ENCODE results near the gene NME1. TPM values are rescaled to one million over a fixed set of nuclear protein-coding genes. Genes with fewer than 3 reads are reported as not detected.

Gene NME1
- polyA plus RNA-seq, 2 of the 4 experiments (the other 2 are of a cell fraction): 542 to 782 TPM

GRCh38 chr17:51132964-51133319 lies 20.4 kb upstream of the NME1 start:
- ChIA-PET CTCF (interaction anchor here (0.8 to 2.0 kb wide), 7 partner anchors 9 to 176 kb away, joined by 3 to 12 read pairs (median 3); partner anchors contain the start of gene NME1), POLR2A (no interaction called here)
- H3K4me1 ChIP-seq: peaks cover 14% of the 10 kb centered on the region
- TF ChIP-seq FOSL2 (IDR thresholded peaks at IDR 0.05) (no peak), FOSL2 (CRISPR knock-in tag; IDR thresholded peaks at IDR 0.05) (peak; percentile 53; the same call in 1 of the 2 replicates), ZFP36 (IDR thresholded peaks at IDR 0.05; ENCODE audit: borderline replicate concordance, partially characterized antibody) (no peak)
- H3K27ac ChIP-seq: no peak overlapping the region
- ATAC-seq (peak; percentile 54 to 74; a peak in 4 of 6 replicates), DNase-seq (ENCODE audit: low read depth in 1 of 2, low spot score in 1 of 2) (peak in 1 of 2 experiments; percentile 48), FAIRE-seq (no peak)
- no peaks in the 10 kb centered on the region for H3K9me3 ChIP-seq
- peak overlapping the region; percentile 43 for H3K4me2 ChIP-seq
- H3K4me3 ChIP-seq: no peak overlapping the region

DNA sequence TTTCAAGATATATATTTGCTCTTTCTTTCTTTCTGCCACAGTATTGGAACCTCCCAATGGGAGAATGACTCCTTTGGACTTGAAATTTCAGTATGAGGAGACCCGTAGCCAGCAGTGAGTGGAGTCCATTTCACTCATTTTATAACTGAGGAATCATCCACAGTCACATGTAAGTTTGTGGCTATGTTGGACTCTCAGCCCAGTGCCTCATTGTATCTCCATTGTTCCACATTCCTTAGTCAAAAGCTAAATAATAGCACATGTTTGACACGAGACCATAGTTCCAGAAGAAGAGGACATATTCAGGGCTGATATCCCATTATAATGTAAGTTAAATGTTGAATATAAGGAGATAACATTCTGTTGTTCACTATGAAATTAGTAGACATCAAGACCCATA lies 20.0 kb upstream of the NME1 start:
- ChIA-PET POLR2A (no interaction called here), CTCF (interaction anchor here (1.0 to 2.0 kb wide), 6 partner anchors 10 to 177 kb away, joined by 3 to 12 read pairs (median 4); partner anchors contain the start of gene NME1)
- Histone ChIP-seq H3K9me3 (no peaks in the 10 kb centered on the region), H3K4me2 (peak overlapping the region; percentile 43), H3K27ac (no peak overlapping the region), H3K4me3 (no peak overlapping the region), H3K4me1 (peaks cover 12% of the 10 kb centered on the region)
- DNase-seq (ENCODE audit: low read depth in 1 of 2, low spot score in 1 of 2) (no peak), FAIRE-seq (no peak), ATAC-seq (peak in 1 of 2 experiments; percentile 34; a peak in 1 of 6 replicates)
- 79% methylated on average over 2 of the region's 2 CpGs for WGBS (ENCODE audit: missing lambda C conversion rate)
- TF ChIP-seq KDM1A (IDR thresholded peaks at IDR 0.05; ENCODE audit: low read depth) (no peak), MYC (IDR thresholded peaks at IDR 0.05; ENCODE audit: borderline replicate concordance, low read length) (no peak), FOSL2 (IDR thresholded peaks at IDR 0.05) (no peak), FOSL2 (CRISPR knock-in tag; IDR thresholded peaks at IDR 0.05) (0 out of 2 replicates have a peak, but pooled peaks have one; percentile 1), ZSCAN20 (CRISPR knock-in tag; IDR thresholded peaks at IDR 0.05) (no peak)
- TF ChIP-seq, protein P1, sequence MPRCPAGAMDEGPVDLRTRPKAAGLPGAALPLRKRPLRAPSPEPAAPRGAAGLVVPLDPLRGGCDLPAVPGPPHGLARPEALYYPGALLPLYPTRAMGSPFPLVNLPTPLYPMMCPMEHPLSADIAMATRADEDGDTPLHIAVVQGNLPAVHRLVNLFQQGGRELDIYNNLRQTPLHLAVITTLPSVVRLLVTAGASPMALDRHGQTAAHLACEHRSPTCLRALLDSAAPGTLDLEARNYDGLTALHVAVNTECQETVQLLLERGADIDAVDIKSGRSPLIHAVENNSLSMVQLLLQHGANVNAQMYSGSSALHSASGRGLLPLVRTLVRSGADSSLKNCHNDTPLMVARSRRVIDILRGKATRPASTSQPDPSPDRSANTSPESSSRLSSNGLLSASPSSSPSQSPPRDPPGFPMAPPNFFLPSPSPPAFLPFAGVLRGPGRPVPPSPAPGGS (IDR thresholded peaks at IDR 0.05): no peak

- TF ChIP-seq MAFK (IDR thresholded peaks at IDR 0.05; ENCODE audit: partially characterized antibody) (peak; percentile 38), TP53 (CRISPR knock-in tag; IDR thresholded peaks at IDR 0.05) (no peak), MAZ (IDR thresholded peaks at IDR 0.05; ENCODE audit: borderline replicate concordance, low read depth, low read length) (no peak)
- DNase-seq (ENCODE audit: low read depth in 1 of 2, low spot score in 1 of 2) (no peak), FAIRE-seq (no peak), ATAC-seq (no peak)
- no peak overlapping the region for H3K4me2 ChIP-seq
- 90% methylated on average over 3 of the region's 3 CpGs for WGBS (ENCODE audit: missing lambda C conversion rate)
- CTCF ChIA-PET: interaction anchor here (0.6 to 3.3 kb wide), 3 partner anchors 12 to 20 kb away, joined by 3 to 30 read pairs (median 3); partner anchors contain the start of gene NME1
- H3K4me1 ChIP-seq: peaks cover 12% of the 10 kb centered on the region
- no peak overlapping the region for H3K4me3 ChIP-seq
- H3K9me3 ChIP-seq: no peaks in the 10 kb centered on the region
- POLR2A ChIA-PET: no interaction called here
- H3K27ac ChIP-seq: no peak overlapping the region
Observed at GRCh38 chr17:51135956-51136355, 17.4 kb upstream of the NME1 start.

DNA sequence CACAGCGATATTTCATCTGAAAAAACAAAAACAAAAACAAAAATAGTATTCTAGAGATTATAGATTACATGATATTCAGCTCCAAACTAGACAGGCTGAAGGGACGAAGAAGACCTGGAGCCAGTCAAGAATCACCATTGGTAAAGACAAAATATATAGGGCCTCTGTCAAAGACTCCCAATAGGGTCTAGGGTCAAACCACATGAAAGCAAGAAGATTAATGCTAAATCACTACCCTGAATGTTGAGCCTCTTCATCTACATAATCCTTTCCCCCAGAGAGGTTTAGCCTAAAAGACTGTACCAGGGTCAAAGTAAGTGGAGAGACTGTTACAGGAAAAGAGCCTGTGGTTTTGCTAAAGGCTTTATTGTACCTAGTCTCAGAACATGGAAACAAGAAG lies 10.8 kb upstream of the NME1 start:
- no peak for TF ChIP-seq RFX5 (IDR thresholded peaks at IDR 0.05)
- TF ChIP-seq CHD2 (IDR thresholded peaks at IDR 0.05; ENCODE audit: low read length, partially characterized antibody): no peak
- no peak for TF ChIP-seq FOXS1 (CRISPR knock-in tag; IDR thresholded peaks at IDR 0.05)
- TF ChIP-seq, protein P1 (IDR thresholded peaks at IDR 0.05): no peak
- no peak for TF ChIP-seq KDM1A (IDR thresholded peaks at IDR 0.05; ENCODE audit: low read depth)
- no peak for TF ChIP-seq FOSL2 (IDR thresholded peaks at IDR 0.05)
- no peak for TF ChIP-seq FOSL2 (CRISPR knock-in tag; IDR thresholded peaks at IDR 0.05)
- no peak for TF ChIP-seq PHF8 (IDR thresholded peaks at IDR 0.05; ENCODE audit: borderline replicate concordance, low read depth)
- TF ChIP-seq HEYL (CRISPR knock-in tag; IDR thresholded peaks at IDR 0.05): no peak
- no peak for TF ChIP-seq CBX8 (IDR thresholded peaks at IDR 0.05)
- TF ChIP-seq, protein P2, sequence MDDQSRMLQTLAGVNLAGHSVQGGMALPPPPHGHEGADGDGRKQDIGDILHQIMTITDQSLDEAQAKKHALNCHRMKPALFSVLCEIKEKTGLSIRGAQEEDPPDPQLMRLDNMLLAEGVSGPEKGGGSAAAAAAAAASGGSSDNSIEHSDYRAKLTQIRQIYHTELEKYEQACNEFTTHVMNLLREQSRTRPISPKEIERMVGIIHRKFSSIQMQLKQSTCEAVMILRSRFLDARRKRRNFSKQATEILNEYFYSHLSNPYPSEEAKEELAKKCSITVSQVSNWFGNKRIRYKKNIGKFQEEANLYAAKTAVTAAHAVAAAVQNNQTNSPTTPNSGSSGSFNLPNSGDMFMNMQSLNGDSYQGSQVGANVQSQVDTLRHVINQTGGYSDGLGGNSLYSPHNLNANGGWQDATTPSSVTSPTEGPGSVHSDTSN (IDR thresholded peaks at IDR 0.05): no peak
- TF ChIP-seq ZFP36 (IDR thresholded peaks at IDR 0.05; ENCODE audit: borderline replicate concordance, partially characterized antibody): no peak
- no peak for TF ChIP-seq SREBF2 (IDR thresholded peaks at IDR 0.05)
- no peak for TF ChIP-seq RCOR1 (IDR thresholded peaks at IDR 0.05; ENCODE audit: low read depth, low read length)
- no peak for TF ChIP-seq MYC (IDR thresholded peaks at IDR 0.05; ENCODE audit: borderline replicate concordance, low read length)
- no peak for TF ChIP-seq TFCP2L1 (CRISPR knock-in tag; IDR thresholded peaks at IDR 0.05)
- TF ChIP-seq GATA3 (IDR thresholded peaks at IDR 0.05; ENCODE audit: borderline replicate concordance): no peak
- TF ChIP-seq, protein P3, sequence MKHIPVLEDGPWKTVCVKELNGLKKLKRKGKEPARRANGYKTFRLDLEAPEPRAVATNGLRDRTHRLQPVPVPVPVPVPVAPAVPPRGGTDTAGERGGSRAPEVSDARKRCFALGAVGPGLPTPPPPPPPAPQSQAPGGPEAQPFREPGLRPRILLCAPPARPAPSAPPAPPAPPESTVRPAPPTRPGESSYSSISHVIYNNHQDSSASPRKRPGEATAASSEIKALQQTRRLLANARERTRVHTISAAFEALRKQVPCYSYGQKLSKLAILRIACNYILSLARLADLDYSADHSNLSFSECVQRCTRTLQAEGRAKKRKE (CRISPR knock-in tag; IDR thresholded peaks at IDR 0.05; ENCODE audit: low read depth): no peak
- no peak overlapping the region for H3K4me2 ChIP-seq
- CTCF ChIA-PET: interaction anchor here (0.9 to 3.9 kb wide), 6 partner anchors 10 to 275 kb away, joined by 3 to 21 read pairs (median 3); partner anchors contain the start of gene NME1
- H3K27ac ChIP-seq: no peak overlapping the region
- H3K4me1 ChIP-seq: peaks cover 8% of the 10 kb centered on the region; the same call in 1 of the 3 replicates
- DNase-seq (ENCODE audit: low read depth in 1 of 2, low spot score in 1 of 2): no peak
- POLR2A ChIA-PET: interaction anchor here (0.6 to 2.4 kb wide), 2 partner anchors 22 to 262 kb away, joined by 5 to 9 read pairs; partner anchors contain the start of gene SPAG9
- FAIRE-seq: no peak
- H3K9me3 ChIP-seq: no peaks in the 10 kb centered on the region
- H3K4me3 ChIP-seq: no peak overlapping the region
- ATAC-seq: no peak
- WGBS (ENCODE audit: missing lambda C conversion rate): 90% methylated on average over 2 of the region's 2 CpGs
